DND-41 (cell line): ENCODE results near the gene CERS6.

Source experiments
- ATAC-seq: fragments of 200-7000 bp; cut with Tn5 transposase; 3 replicates; pipeline ENCODE4 v1.9.1; 2021; ENCODE audit warnings: low read depth; ENCODE audit not compliant: insufficient read depth
- DNase-seq: peaks from one replicate; pipeline ENCODE4 v3.0.0-alpha.2; 2020
- H2AFZ ChIP-seq: 2 replicates; pipeline ENCODE4 v1.6.0; 2012; ENCODE audit warnings: low read depth, low read length
- H3K27ac ChIP-seq: 2 replicates; pipeline ENCODE4 v1.5.1; 2012; ENCODE audit warnings: low read length, inconsistent platforms
- H3K27me3 ChIP-seq: fragments of 200-600 bp; sonication (generic); 2 replicates; pipeline ENCODE4 v1.6.0; 2012; ENCODE audit warnings: low read length, mild to moderate bottlenecking, inconsistent platforms; ENCODE audit not compliant: insufficient read depth, poor library complexity
- H3K36me3 ChIP-seq: 2 replicates; pipeline ENCODE4 v1.5.1; 2012; ENCODE audit warnings: low read length, inconsistent platforms; ENCODE audit not compliant: insufficient read depth
- H3K4me1 ChIP-seq: 2 replicates; pipeline ENCODE4 v1.5.1; 2012; ENCODE audit warnings: mild to moderate bottlenecking, low read length; ENCODE audit not compliant: insufficient read depth
- H3K4me2 ChIP-seq: 2 replicates; pipeline ENCODE4 v1.6.0; 2012; ENCODE audit warnings: mild to moderate bottlenecking, moderate library complexity, low read length, inconsistent platforms; ENCODE audit not compliant: insufficient read depth
- H3K4me3 ChIP-seq, 2 experiments: fragments of 200-600 bp in 1 of 2; shearing (Covaris generic) in 1 of 2; 2 replicates each; pipeline ENCODE4 v1.5.1; 2012 to 2016; ENCODE audit warnings: inconsistent platforms in 2 of 2, low read length in 2 of 2, mild to moderate bottlenecking in 2 of 2, low read depth in 1 of 2, moderate library complexity in 1 of 2
- H3K79me2 ChIP-seq: 2 replicates; pipeline ENCODE4 v1.6.0; 2012; ENCODE audit warnings: low read length, inconsistent platforms; ENCODE audit not compliant: insufficient read depth
- H3K9ac ChIP-seq: 2 replicates; pipeline ENCODE4 v1.6.0; 2012; ENCODE audit warnings: low read depth, mild to moderate bottlenecking, inconsistent platforms, low read length, moderate library complexity
- H3K9me3 ChIP-seq: 2 replicates; pipeline ENCODE4 v1.5.1; 2012; ENCODE audit warnings: low read length, moderate library complexity, mild to moderate bottlenecking, inconsistent platforms; ENCODE audit not compliant: insufficient read depth, severe bottlenecking
- H4K20me1 ChIP-seq: 2 replicates; pipeline ENCODE4 v1.6.0; 2012; ENCODE audit warnings: low read length; ENCODE audit not compliant: insufficient read depth
- EZH2 ChIP-seq: IDR thresholded peaks from 3 replicates; pipeline ENCODE4 v1.6.1; 2012; ENCODE audit warnings: borderline replicate concordance, low read depth, mild to moderate bottlenecking, moderate library complexity, low read length, inconsistent platforms; ENCODE audit not compliant: severe bottlenecking
- TF ChIP-seq, protein P1 (sequence below): IDR thresholded peaks from 2 replicates; pipeline ENCODE4 v1.5.1; 2012; ENCODE audit warnings: borderline replicate concordance, low read length, moderate library complexity, mild to moderate bottlenecking; ENCODE audit not compliant: poor library complexity, severe bottlenecking; ENCODE audit errors: extremely low read depth

The CERS6 gene

DNA sequence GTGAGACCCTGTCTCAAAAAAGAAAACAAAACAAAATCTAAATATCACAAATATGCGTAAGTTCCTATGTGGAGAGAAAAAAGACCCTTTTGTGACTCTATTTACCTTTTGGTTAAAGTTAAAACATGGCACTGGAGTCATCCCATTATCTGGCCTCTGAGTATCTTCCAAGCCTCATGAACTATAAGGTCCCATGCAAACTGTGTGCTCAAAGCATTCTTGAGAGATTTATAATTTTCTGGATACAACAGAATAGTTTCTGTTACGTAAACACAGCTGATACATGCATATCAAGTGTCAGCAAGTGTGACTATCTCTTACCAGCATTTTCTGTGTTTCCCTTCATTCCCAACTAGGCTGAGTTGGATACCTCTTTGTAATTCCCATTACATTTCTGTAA, 337.5 kb downstream of the CERS6 start:
- no peaks in the 10 kb centered on the region for H3K36me3 ChIP-seq
- no peaks in the 10 kb centered on the region for H3K4me1 ChIP-seq
- H3K9ac ChIP-seq = no peak overlapping the region
- no peak for ATAC-seq
- DNase-seq = no peak
- H3K4me2 ChIP-seq = no peak overlapping the region
- no peaks in the 10 kb centered on the region for H3K27me3 ChIP-seq
- H3K9me3 ChIP-seq = no peaks in the 10 kb centered on the region
- no peaks in the 10 kb centered on the region for H4K20me1 ChIP-seq
- TF ChIP-seq, protein P1, sequence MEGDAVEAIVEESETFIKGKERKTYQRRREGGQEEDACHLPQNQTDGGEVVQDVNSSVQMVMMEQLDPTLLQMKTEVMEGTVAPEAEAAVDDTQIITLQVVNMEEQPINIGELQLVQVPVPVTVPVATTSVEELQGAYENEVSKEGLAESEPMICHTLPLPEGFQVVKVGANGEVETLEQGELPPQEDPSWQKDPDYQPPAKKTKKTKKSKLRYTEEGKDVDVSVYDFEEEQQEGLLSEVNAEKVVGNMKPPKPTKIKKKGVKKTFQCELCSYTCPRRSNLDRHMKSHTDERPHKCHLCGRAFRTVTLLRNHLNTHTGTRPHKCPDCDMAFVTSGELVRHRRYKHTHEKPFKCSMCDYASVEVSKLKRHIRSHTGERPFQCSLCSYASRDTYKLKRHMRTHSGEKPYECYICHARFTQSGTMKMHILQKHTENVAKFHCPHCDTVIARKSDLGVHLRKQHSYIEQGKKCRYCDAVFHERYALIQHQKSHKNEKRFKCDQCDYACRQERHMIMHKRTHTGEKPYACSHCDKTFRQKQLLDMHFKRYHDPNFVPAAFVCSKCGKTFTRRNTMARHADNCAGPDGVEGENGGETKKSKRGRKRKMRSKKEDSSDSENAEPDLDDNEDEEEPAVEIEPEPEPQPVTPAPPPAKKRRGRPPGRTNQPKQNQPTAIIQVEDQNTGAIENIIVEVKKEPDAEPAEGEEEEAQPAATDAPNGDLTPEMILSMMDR = no peak
- TF ChIP-seq EZH2 = no peak
- no peaks in the 10 kb centered on the region for H3K79me2 ChIP-seq
- H2AFZ ChIP-seq = no peak overlapping the region
- no peak overlapping the region for H3K27ac ChIP-seq
- no peak overlapping the region for H3K4me3 ChIP-seq

DNA sequence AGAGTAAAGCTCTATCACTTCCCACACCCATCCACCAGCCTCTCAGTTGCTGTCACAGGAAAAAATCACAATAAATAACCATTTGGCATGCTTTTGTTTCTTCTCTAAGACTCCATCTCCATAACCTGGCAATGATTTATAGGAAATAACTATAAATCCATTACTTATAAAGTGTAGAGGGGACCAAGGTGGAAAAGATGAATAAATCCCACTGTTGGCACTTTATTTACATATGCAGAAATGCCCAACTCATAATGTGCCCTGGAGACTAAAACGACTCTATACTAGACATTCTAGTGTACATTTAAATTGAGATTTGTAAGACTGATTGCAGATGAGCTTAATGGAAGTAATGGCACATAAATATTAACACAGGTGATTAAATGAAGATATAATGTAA, 338.9 kb downstream of the CERS6 start:
- no peak overlapping the region for H3K9ac ChIP-seq
- H3K36me3 ChIP-seq = no peaks in the 10 kb centered on the region
- H3K4me3 ChIP-seq = no peak overlapping the region
- H3K27ac ChIP-seq = no peak overlapping the region
- TF ChIP-seq, protein P1 = no peak
- TF ChIP-seq EZH2 = no peak
- H3K27me3 ChIP-seq = no peaks in the 10 kb centered on the region
- H3K4me2 ChIP-seq = no peak overlapping the region
- H3K79me2 ChIP-seq = no peaks in the 10 kb centered on the region
- H4K20me1 ChIP-seq = no peaks in the 10 kb centered on the region
- H3K9me3 ChIP-seq = no peaks in the 10 kb centered on the region
- ATAC-seq (no peak), DNase-seq (no peak)
- no peak overlapping the region for H2AFZ ChIP-seq
- H3K4me1 ChIP-seq = no peaks in the 10 kb centered on the region

DNA sequence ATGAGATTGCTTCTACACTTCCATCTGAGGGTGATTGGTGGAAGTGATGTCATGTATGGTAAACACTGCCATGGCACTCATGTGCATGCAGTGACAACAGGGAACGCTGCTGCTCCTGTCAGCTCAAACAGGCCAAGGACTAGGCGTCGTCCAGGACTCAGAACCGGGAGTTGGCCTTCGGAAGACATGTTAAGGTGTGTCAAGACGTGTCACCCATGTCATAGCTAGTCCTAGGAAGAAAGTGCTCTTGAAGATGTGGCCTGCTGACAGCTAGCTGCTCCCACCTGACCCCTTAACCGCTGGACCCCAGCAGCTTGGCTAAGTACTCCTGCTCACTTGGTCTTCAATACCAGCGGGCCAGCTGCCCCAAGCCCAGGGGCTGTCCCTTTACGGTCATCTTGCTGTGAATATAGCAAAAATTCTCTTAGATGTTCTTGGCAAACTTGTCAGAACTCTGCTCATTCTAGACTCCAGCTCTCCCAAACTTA, 340.1 kb downstream of the CERS6 start:
- Histone ChIP-seq H2AFZ (no peak overlapping the region), H3K36me3 (no peaks in the 10 kb centered on the region), H3K4me1 (no peaks in the 10 kb centered on the region), H4K20me1 (no peaks in the 10 kb centered on the region), H3K9me3 (no peaks in the 10 kb centered on the region), H3K27me3 (no peaks in the 10 kb centered on the region), H3K4me2 (no peak overlapping the region), H3K27ac (no peak overlapping the region), H3K4me3 (no peak overlapping the region), H3K79me2 (no peaks in the 10 kb centered on the region), H3K9ac (no peak overlapping the region)
- TF ChIP-seq, protein P1 = no peak
- no peak for TF ChIP-seq EZH2
- no peak for DNase-seq
- no peak for ATAC-seq
